NCI-H1436 treated with DMSO at 0.1 percent for 48 hours (cell line): ENCODE results near the gene TM7SF2.
A peak's percentile ranks its signal among the peaks of the same experiment; 100 is the strongest.

Experiments used
- DNase-seq: peaks from one replicate; lab custom pipeline; 2025; lab: John Stamatoyannopoulos, UW

The TM7SF2 gene

DNA sequence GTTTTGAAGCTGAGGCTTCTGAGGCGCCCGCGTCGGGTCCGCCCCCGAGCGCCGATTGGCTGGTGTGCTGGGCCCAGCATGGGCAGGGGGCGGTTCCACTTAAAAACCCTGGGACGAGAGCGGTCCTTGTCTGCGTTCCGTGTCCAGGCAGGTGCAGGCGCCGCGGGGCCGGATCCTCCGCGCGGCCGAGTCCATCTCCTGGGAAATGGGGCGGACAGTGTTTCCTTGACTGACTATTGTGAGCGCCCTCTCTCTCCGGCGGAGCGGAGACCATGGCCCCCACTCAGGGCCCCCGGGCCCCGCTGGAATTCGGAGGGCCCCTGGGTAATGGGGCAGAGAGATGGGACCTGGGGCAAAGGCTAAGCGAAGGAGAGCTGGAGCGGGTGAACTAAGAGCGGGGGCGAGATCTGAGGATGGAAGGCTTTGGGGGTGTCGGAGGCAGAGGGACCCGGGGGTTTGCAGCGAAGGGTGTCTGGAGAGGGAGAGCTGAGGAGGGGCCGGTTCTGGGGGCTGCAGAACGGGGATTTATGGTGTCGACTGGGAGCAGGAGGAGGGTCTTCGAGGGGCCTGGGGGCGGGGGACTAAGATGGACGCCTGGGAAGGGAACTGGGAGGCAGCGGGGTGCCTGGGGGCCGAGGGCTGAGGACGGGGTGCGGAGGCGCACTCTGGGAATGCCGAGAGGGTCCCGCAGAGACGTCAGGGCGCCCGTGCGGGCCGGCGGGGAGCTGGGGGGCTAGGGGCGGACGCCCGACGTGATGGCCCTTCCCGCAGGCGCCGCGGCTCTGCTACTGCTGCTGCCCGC, at the start of gene TM7SF2:
Gene TM7SF2, plus strand, starts transcription at position 129 of the 802 bp plus-strand sequence. Its CDS starts 144 bp downstream, at position 273.
- DNase-seq, result peak; percentile 85

DNA sequence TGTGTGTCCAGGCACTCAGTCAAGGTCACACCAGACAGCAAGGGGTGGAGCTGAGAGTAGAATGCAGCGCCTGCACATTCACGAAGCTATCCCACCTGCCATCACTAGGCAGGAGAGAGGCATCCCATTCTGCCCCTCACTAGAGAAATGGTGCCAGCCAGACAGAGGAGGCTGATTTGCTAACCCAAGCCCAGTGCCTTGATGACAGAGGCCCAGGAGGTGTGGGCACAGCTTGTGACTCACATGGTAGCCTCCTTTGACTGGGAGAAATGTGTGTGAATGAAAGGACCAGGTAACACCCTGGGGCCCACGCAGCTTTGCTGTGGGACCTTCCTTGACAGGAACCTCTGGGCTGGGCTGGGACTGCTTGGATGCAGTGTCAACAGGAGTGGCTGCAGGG, 48.1 kb upstream of the TM7SF2 start:
- no peak for DNase-seq

GRCh38 chr11:65064847-65065240, 46.8 kb upstream of the TM7SF2 start:
- DNase-seq, result no peak

DNA sequence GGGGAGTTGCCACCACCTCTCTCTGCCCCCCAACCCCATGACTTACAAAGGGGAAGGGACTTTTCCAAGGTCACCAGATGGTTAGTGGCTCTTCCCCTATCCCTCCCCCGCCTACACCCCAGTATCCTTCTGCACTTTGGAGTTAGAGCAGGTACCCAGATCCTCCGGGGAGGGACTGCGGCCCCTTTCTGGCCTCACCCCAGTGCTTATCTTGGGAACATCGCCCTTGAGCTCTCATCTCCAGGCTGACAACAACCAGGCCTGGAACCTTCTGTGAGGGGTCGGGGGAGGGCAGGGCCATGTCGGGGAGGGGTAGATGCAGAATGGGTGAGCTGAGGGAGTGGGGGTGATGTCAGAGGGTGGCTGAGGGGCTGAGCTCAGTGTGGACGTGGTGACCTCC, 45.8 kb upstream of the TM7SF2 start:
- no peak for DNase-seq

DNA sequence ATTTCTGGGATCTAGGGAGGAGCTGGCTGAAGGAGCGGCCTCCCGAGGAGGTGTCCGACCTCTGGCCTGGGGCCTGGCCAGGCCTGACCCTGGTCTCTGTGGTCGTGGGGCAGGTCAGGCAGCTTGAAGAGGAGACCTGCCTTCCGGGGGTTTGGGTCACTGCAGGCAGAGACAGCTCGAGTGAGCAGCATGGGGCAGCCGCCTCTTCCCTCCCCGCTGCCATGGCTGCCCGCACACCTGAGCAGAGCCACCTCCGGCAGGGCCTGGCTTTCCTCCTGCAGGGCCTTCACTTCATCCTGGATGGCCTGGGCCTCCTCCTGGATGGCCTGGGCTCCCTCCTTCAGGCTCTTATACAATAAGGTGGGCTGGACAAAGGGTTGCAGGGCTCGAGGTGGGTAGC, 45.4 kb upstream of the TM7SF2 start:
- DNase-seq, result no peak

- peak; percentile 81 for DNase-seq
Observed at GRCh38 chr11:65066805-65067291, 44.8 kb upstream of the TM7SF2 start.

DNA sequence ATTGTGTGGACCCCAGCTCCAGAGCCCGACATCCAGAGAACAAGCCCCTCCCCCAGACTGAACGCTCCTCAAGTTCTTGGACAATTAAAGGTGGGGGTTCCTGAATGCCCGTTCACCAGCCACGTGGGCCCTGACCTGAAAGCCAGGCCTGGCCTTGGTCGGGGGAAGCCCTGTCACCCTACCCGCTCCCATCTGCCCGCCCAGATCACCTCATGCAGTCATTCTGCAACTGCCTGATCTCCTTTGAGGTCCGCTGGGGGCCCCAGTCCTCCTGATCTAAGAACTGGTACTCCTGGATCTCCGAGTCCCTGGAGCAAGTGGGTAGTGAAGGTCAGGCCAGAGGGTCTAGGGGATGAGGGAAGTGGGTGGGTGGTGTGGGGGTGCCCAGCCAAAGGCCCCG, 44.2 kb upstream of the TM7SF2 start:
- no peak for DNase-seq

- DNase-seq, result no peak
Observed at GRCh38 chr11:65069217-65069616, 42.5 kb upstream of the TM7SF2 start.

- no peak for DNase-seq
Observed at GRCh38 chr11:65071907-65072630, 39.6 kb upstream of the TM7SF2 start.

DNA sequence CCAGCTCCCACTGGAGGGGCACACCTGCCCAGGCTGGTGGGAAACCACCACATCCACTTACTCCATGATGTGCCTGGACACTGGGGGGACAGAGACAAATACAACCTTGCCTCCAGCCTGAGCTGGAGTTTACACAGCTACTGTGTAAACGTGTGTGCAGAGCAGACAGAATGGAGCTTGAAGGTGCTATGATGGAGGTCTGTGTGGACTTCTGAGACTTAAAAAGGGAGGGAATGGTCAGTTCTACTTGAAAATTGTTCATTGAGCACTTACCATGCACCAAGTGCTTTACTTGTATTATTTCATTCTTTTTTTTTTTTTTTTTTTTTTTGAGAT, 39.1 kb upstream of the TM7SF2 start:
- no peak for DNase-seq

- DNase-seq, result no peak
Observed at GRCh38 chr11:65077451-65077850, 34.2 kb upstream of the TM7SF2 start.

DNA sequence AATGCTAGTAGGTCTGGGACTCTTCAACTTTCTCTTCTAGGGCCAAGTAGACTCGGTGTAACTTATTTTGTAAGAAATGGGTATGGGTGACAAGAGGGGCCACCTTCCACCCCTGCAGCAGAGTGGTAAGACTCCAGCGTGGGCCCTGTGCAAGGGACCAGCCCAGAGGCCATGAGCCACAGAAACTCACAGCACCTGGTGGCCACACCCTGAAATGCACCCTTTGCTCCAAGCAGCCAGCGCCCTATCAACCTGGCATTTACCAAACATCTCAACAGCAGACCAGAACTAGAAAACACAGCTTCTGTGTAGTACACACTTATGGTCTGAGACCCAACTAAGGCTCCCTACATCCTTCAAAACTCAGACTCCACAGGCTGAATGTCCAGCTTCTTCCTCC, 33.5 kb upstream of the TM7SF2 start:
- no peak for DNase-seq

- DNase-seq, result no peak
Observed at GRCh38 chr11:65078786-65079342, 32.8 kb upstream of the TM7SF2 start.

GRCh38 chr11:65083134-65083833, 28.4 kb upstream of the TM7SF2 start:
- DNase-seq, result no peak

DNA sequence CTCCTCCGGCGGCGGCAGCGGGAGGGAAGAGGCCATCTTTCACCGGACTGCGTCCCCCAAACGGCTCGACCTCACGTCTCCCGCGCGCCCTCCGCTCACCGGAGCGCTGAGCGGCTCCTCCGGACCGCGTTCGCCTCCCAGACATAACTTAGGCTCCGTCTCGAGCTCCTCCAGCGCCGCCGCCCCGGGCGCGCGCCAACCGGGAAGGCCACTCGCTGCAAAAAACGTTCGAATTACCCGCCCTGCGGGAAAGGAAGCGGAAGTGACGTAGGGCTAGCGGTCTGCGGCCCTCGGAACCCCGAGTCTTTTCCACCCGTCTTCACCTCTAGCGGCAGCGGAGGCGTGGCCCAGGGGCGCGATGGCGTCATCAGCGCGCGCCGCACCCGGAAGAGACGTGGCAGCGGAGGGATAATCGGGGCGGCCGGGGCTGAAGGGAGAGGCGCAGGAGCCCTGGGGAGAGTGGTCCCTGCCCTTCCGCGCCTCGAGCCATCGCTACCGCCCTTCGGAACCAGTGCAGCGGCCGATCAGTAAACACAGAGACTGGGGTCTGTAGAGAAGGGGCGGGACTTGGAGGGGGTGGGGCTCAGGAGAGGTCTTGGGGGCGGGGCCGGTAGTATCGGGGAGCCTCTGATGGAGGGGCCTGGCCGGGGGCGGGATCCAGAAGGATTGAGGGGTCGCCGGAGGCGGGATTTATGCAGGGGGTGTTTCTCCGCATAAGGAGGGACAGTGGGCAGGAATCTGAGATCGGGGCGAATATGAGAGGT, 27.7 kb upstream of the TM7SF2 start, which contains the start of the genes CDCA5 and ZFPL1:
Gene CDCA5, minus strand, starts transcription at position 207 of the 764 bp plus-strand sequence. Its CDS starts 62 bp downstream, at position 145.
Gene ZFPL1, plus strand, starts transcription at position 389 of the 764 bp plus-strand sequence. CDS start 477 bp downstream, outside the sequence.
- peak; percentile 77 for DNase-seq

DNA sequence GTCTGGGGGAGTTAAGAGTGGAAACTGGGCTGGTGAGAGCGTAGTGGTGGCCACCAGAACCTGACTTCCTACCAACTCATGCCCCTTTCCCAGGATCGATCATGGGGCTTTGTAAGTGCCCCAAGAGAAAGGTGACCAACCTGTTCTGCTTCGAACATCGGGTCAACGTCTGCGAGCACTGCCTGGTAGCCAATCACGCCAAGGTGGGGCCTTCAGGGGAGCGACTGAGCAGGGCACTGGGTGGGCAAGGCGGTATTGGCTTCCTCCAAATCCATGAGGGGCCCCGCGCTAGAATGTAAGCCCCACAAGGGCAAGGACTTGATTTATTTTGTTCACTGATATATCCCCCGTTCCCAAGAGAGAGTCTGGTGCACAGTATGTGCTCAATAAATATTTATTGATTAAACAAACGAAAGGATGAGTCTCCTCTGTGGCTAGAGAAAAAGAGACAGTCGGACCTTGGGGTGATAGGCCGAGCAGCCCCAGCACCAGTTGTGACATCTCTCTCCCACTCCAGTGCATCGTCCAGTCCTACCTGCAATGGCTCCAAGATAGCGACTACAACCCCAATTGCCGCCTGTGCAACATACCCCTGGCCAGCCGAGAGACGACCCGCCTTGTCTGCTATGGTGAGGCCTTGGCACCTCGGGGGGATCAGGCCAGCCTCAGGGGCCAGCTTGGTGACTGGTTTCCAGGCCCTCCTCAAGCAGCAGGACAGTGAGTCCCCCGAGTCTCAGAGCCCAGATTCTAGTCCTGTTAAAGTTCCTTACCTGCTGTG, 26.9 kb upstream of the TM7SF2 start:
- DNase-seq, result no peak

DNA sequence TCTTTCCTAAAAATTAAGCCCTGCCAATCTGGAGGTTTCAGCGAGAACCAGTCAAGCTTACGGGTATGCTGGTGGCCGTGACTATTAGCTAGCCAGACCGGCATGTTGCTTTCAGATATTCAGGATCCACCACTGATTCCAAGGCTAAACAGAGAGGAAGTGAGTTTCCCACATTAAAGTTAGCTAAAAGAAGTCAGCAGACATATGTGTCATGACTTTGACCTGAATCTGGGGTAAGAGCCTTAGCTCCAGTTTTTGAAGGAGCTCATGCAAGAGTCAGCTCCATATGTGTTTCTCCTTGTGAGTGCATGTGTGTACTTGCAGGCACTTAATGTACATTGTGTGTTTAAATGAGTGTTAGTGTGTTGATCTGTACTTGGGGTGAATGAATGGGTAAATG, 26.2 kb upstream of the TM7SF2 start:
- no peak for DNase-seq

DNA sequence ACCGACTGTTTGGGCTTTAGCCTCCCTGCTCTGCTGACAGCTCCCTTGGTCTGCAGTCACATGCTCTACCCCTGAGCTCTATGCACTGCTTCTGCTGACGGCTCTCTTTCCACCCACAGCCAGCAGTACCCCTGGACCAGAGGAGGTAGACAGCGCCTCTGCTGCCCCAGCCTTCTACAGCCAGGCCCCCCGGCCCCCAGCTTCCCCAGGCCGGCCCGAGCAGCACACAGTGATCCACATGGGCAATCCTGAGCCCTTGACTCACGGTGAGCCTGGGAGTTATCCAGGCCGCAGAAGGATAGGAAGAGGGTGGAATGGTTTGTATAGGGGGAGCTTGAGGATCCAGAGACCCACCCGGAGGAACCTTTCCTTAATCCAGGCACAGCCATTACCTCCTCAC, 24.9 kb upstream of the TM7SF2 start:
- DNase-seq, result no peak

- DNase-seq, result no peak
Observed at GRCh38 chr11:65087216-65087615, 24.5 kb upstream of the TM7SF2 start.

DNA sequence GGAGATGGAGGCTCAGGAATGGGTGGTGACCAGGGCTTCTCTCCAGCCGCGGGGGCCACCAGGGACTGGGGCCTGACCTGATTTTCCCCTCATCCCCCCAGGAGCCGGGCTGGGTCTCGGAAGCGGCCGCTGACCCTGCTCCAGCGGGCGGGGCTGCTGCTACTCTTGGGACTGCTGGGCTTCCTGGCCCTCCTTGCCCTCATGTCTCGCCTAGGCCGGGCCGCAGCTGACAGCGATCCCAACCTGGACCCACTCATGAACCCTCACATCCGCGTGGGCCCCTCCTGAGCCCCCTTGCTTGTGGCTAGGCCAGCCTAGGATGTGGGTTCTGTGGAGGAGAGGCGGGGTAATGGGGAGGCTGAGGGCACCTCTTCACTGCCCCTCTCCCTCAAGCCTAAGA, 23.8 kb upstream of the TM7SF2 start:
- DNase-seq, result no peak

DNA sequence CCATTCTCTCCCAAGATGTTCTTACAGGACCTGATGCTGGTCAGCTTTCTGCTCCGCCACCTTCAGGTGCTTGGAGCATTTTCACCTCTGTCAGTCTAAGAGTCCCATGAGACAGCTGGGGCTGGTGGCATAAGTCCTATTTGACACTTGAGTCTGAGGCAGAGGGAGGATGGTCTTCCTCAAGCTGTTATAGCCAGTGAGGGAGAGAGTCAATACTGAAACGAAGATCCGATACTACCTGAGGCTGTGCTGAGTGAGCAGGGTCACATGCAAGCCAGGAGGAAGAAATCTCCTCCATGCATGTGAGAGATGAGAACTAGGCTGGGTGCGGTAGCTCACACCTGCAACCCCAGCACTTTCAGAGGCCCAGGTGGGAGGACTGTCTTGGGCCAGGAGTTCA, 22.1 kb upstream of the TM7SF2 start:
- no peak for DNase-seq
